Mammary epithelial cell (primary cell): ENCODE data around the gene URM1.

Experiments used
- CTCF ChIP-seq, 2 donors: IDR thresholded peaks in 1 of 2; conservative IDR thresholded peaks in 1 of 2; 2 replicates each; pipeline ENCODE4 v1.5.1; 2011 to 2012; ENCODE audit warnings: inconsistent platforms in 2 of 2, low read length in 2 of 2, mild to moderate bottlenecking in 2 of 2, control low read depth in 1 of 2, low read depth in 1 of 2; ENCODE audit not compliant: insufficient read depth in 1 of 2; ENCODE audit errors: extremely low read depth in 1 of 2
- EZH2 ChIP-seq: IDR thresholded peaks from 2 replicates; pipeline ENCODE4 v1.6.1; 2012; ENCODE audit warnings: low read length, inconsistent platforms, borderline replicate concordance

DNA sequence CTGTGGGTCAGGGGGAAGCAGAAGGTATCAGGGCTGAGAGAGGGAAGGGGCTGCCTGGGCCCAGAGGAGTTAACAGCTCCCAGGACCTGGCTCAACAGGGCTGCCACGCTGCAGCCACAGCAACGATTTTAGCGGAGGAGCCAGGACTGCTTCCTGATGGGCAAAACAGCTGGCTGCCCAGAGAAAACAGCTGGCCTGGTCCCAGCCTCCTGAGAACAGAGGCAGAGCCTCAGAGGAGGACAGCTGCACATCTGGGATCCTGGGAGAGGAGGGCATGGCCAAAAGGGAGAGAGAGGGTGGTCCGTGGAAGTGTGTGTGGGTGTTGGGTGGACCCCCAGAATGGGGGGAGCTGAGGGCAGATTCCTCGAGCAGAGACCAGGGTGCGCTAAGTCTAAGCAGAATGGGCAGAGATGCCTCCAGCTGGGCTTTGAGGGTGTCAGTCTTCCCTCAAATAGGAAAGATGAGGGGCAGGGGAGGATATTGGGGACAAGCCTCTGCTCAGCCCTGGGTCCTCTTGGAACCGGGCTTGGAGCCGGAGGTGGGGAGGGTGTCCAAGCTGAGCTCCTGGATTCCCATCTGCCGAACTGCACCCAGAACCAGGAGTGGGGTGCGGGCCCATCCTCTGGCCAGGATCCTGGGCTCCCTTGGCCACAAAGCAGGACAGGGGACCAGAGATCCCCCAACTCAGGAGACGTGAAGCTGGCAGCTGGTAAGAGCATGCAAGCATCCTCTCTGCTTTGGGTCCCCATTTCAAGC is 40.4 kb downstream of the URM1 start:
- TF ChIP-seq CTCF (conservative IDR thresholded peaks at IDR 0.05 in 1 of 2, IDR thresholded peaks at IDR 0.05 in 1 of 2; ENCODE audit: extremely low read depth in 1 of 2, insufficient read depth in 1 of 2, low read depth in 1 of 2, low read length in 2 of 2) (no peak), EZH2 (no peak)
